ENCODE measurements around the gene CYSLTR2.

The CYSLTR2 gene, protein sequence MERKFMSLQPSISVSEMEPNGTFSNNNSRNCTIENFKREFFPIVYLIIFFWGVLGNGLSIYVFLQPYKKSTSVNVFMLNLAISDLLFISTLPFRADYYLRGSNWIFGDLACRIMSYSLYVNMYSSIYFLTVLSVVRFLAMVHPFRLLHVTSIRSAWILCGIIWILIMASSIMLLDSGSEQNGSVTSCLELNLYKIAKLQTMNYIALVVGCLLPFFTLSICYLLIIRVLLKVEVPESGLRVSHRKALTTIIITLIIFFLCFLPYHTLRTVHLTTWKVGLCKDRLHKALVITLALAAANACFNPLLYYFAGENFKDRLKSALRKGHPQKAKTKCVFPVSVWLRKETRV

GRCh38 chr13:48653472-48653939 is at the start of gene CYSLTR2:
TSS of gene CYSLTR2 (plus strand) at chr13:48653929. CDS start at chr13:48706818, 52,889 bp downstream.
- DNase-seq (ENCODE audit: low spot score): peak; percentile 26

- no peak for DNase-seq (ENCODE audit: low spot score)
These were observed 38.7 kb upstream of the CYSLTR2 start for GRCh38 chr13:48615049-48615448.

DNA sequence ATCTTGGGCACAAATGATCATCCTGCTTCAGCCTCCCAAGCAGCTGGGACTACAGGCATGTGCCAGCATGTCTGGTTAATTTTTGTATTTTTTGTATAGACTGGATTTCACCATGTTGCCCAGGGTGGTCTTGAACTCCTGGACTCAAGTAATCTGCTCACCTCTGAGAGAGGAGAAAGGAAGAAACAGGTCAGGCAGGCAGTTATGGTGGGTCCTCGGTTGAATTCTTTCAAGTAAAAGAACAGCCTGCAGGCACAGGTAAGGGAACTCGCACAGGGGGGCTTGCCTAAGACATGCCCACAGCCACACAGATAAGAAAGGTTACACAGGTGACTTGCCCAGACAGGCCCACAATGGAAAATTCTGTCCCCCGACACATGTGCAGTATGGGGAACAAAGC is 34.8 kb upstream of the CYSLTR2 start:
- DNase-seq (ENCODE audit: low spot score): no peak

DNA sequence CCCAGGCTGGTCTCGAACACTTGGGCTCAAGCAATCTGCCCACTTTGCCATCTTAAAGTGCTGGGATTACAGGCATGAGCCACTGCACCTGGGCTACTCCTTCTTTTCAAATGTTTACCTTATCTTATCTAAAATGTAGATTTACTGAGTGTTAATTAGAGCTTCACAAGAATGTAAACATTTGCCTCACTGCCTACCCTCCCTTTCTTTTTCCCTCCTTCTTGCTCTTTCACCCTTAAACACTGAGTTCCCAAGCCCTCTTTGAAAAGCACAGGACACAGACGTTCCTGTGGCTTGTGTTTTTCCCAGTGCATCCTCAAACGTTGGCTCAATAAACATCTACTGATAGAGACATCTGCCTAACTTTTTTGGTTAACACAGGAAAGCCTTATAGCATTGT is 32.7 kb upstream of the CYSLTR2 start:
- DNase-seq (ENCODE audit: low spot score): no peak

DNA sequence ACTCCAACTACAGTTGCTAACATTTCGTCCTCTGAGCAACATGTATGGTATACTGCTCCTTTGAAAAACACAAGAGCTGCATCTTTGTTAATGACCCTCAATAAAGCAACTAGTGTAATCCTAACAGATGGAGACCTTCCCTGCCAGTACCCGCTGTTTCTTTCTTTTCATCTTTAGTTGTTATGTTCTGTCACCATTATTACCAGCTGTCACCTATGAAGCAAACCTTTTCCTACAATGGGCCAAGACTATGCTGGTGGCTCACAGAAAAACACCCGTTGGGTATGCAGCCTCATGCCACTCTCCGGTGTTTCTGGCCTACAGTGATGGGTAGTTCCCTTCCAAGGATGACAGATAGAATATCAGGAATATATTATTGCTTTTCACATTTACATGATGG is 29.7 kb upstream of the CYSLTR2 start:
- no peak for DNase-seq (ENCODE audit: low spot score)

DNA sequence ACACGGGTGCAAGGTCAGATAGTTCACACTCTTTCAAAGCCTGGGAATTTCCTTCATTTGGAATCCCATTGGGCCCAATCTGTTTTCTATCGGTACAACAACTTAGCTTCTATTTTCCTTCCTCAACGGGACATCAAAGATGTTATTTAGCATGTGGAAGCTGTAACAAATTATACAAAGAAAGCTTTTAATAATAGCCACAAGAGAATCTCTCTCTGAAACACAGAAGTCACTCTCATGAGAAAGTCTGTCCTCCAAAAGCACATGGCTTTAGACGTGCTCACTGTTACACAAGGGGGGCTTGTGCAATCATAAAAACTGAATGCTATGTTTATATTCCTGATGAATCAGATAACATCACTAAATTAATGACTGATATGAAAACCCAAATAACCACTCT is 28.9 kb upstream of the CYSLTR2 start:
- DNase-seq (ENCODE audit: low spot score): no peak

DNA sequence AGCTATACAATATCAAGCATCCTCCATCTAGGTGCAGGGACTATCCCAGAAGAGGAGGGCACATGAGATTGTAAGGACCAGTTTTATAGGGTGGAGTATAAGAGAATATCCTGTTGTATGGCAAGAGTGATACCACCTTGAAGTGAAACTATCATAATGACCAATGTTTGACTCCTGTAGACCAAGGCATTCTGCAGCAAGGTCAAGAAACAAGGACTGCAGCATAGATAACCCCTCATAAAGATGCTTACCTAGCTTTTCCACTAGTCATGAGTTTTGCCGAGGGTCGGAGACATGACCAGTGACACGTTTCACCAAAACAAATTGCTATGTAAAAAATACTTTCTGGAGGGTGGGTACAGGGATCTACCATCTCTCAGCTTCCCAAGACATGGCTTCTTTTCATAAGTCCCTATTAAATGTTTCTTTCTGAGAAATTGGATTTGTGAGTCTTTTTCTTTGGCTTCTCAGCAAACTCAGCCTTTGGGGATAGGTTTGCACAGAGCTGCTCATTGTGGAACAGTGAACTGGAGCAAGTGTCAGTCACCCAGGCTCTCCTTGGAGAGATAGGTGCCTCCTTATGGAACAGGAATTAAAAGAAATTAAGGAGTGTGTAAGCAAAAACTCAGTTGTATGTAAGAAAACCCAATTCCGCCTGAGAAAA is 28.2 kb upstream of the CYSLTR2 start:
- no peak for DNase-seq (ENCODE audit: low spot score)

DNA sequence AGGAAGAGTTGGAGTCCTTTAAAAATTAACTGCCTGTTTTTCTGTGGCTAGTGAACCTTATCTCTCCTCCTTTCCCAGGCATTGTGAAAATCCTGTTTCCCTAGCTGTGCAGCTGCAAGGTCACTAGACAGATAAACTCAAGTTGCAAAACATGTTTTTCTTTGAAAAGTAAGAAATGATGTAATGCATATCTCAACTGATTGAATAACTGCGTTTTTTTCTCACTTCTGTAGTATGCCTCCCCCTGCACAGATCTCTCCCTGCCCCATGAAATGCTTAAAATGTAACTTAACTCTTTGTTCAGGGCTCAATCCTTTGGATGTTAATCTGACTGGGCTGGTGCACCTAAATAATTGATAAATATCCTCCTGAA is 27.7 kb upstream of the CYSLTR2 start:
- peak; percentile 28 for DNase-seq (ENCODE audit: low spot score)

GRCh38 chr13:48626726-48627451 is 26.8 kb upstream of the CYSLTR2 start:
- no peak for DNase-seq (ENCODE audit: low spot score)

GRCh38 chr13:48629277-48629676 is 24.5 kb upstream of the CYSLTR2 start:
- DNase-seq (ENCODE audit: low spot score): no peak

DNA sequence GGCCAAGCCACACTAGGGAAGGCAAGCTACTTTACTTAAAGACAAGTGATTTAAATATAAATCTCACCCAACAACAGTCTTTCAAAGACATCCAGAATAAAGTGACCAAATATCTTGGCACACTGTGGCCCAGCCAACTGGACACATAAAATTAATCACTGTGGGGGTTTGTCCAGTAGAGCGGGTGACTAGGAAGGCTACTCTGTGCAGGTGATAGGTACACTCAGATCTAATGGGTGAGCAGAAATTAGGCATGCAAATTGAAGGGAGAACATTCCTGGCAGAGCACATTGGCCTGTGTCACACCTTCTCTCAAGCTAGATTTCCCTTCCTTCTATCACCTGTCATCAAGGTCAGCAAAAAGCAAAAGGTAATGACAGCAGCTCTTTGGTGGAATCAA is 23.4 kb upstream of the CYSLTR2 start:
- no peak for DNase-seq (ENCODE audit: low spot score)

DNA sequence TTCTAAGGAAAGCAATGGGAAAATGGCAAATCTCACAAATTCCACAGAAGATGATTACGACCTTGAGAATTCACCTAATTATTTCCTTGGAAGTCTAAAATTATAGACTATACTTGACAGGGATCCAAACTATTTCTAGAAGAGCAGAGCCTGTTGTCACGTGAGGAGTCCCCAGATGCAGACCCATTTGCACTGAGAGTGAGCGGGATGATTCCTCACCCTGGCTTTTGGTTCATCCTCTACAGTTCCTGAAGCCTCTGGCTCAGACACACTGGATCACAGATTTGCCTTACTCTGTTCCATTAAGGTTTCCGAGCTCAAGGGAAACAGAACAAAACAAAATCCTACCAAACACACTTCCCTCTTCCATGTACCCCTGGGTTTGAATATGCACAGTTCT is 23.0 kb upstream of the CYSLTR2 start:
- DNase-seq (ENCODE audit: low spot score): no peak

DNA sequence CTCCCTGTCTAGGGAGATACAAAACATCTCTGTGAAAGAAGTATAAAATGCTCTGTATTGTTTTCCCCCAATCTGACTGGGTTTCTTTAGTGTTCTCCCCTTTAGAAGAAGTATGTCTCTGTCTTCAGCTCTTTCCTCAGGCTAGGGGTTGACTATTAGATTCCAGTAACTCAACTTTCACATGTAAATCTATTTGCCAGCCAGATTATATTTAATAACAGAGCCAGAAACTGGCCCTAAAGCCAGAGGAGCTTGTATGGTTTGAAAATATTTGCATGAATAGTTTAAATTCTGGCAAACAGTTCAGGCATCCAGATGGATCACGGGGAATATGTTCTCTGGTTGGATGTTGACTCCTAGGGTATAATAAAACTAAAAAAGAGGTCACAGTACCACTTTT is 22.3 kb upstream of the CYSLTR2 start:
- no peak for DNase-seq (ENCODE audit: low spot score)

DNA sequence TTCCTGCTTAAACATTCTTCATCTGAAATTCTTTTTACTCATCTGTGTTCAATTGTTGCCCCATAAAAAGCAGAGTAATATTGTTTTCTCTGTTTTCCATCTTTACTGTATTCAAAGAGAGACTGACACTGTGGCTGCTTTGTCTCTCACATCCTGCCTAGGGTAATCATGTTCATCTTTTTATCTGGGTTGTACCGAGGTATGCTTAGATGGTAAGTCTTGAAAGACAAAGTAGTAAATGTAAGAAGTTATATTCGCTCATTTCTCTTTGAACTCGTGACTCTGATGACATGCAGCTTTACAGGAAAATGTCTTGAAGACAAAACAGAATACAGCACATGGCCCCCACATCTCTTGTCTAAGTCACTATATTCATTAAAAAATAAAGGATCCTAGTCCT is 20.0 kb upstream of the CYSLTR2 start:
- no peak for DNase-seq (ENCODE audit: low spot score)

GRCh38 chr13:48634636-48635035 is 19.1 kb upstream of the CYSLTR2 start:
- DNase-seq (ENCODE audit: low spot score): no peak

GRCh38 chr13:48635478-48635877 is 18.3 kb upstream of the CYSLTR2 start:
- DNase-seq (ENCODE audit: low spot score): no peak

DNA sequence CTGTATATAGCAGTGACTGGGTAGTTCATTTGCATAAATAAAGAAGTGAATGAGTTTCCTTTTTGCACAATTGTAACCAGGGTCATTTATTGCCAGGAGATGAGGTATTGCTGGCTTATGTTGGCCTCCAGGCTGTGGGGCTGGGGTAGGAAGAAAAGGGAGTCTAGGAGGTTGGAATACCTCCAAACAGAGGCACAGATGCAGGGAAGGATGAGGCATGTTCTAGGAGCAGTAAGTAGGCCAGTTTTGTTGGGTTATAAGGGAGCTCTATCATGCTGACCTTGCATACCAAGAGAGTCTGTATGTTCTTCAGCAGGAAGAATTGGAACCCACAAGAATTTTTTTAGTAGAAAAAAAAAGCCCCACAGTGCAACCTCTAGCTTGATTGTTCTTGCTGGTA is 17.2 kb upstream of the CYSLTR2 start:
- DNase-seq (ENCODE audit: low spot score): no peak

DNA sequence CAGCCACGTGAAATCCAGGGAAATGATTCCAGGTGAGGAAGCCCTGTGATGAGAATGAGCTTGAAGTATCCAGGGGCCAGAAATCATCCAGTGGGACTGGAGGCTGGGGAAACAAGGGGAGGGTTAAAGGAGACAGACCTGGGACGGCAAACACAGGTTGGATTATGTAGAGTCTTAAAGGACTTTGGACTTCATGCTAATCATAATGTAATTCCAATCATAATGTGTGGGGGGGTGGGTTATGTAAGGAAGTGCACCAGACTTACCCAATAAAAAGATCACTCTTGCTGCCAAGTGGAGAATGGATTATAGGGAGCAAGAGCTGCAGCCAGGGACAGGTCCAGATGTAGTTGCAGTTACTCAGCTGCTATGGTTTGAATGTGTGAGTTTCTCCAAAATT is 16.1 kb upstream of the CYSLTR2 start:
- no peak for DNase-seq (ENCODE audit: low spot score)

DNA sequence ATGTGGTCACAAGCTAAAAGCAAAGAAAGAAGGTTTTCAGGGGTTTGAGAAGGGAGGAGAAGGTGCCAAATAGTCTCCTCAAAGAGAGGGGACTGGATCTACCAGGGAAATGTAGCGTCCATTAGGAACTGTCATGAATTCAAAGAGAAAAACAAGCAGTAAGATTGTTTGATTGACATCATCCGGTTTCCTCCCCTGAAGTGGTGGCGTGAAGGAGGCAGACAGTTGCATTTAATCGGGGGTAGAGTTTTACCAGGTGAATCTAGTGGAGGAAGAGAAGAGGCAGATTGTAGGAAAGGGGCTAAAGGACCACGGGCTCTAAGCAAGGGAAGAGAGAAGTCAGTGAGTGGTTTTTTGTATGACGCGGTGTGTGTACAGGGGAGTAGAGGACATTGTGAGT is 13.0 kb upstream of the CYSLTR2 start:
- no peak for DNase-seq (ENCODE audit: low spot score)

- DNase-seq (ENCODE audit: low spot score): peak; percentile 32
These were observed 12.3 kb upstream of the CYSLTR2 start for GRCh38 chr13:48641404-48641803.

DNA sequence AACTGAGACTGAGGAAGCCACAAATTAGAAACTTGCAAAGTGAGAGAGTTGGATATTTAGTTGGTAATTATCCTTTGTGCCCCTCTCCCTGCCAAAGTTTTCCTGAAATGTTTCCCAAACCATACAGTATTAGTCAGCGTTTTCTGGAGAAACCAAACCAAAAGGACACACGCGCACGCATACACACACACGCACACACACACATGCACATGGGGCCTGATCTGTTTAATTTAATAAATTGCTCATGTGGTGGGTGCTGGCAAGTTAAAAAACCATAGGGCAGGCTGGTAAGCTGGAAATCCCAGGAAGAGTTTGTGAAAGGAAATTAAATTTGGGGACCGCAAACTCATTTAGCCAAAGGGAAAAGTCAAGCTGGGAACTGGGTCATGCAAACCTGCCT is 11.7 kb upstream of the CYSLTR2 start:
- no peak for DNase-seq (ENCODE audit: low spot score)

- DNase-seq (ENCODE audit: low spot score): no peak
These were observed 10.6 kb upstream of the CYSLTR2 start for GRCh38 chr13:48643159-48643558.

- no peak for DNase-seq (ENCODE audit: low spot score)
These were observed 9.6 kb upstream of the CYSLTR2 start for GRCh38 chr13:48644141-48644540.

All from hematopoietic multipotent progenitor cell treated with erythropoietin and hydrocortisone succinate and interleukin-3 and kit ligand, for 15 days (in vitro differentiated cells).